GM23248 (cell line): Measurements from ENCODE around the gene OCLN. TPM values are rescaled to one million over a fixed set of nuclear protein-coding genes. Genes with fewer than 3 reads are reported as not detected.
A peak's percentile ranks its signal among the peaks of the same experiment; 100 is the strongest.

Experiments used
- DNase-seq: peaks from one replicate; pipeline ENCODE4 v3.0.0-alpha.2; 2015
- H2AFZ ChIP-seq: fragments of 200-600 bp; sonication (generic); 2 replicates; pipeline ENCODE4 v1.6.1; 2016; ENCODE audit warnings: antibody characterized with exemption
- H3F3A ChIP-seq: fragments of 200-600 bp; sonication (generic); 2 replicates; pipeline ENCODE4 v1.6.1; 2016; ENCODE audit warnings: mild to moderate bottlenecking, antibody characterized with exemption, mixed run types; ENCODE audit not compliant: insufficient read depth
- H3K27ac ChIP-seq: fragments of 200-600 bp; sonication (generic); 2 replicates; pipeline ENCODE4 v1.5.1; 2016; ENCODE audit warnings: mild to moderate bottlenecking
- H3K27me3 ChIP-seq: fragments of 200-600 bp; sonication (generic); replicated peaks from 2 replicates; pipeline ENCODE4 v1.6.1; 2016; ENCODE audit warnings: mild to moderate bottlenecking; ENCODE audit not compliant: insufficient read depth
- H3K36me3 ChIP-seq: fragments of 200-600 bp; sonication (generic); 2 replicates; pipeline ENCODE4 v1.6.1; 2016; ENCODE audit warnings: low read depth, mild to moderate bottlenecking
- H3K4me1 ChIP-seq: fragments of 200-600 bp; sonication (generic); 2 replicates; pipeline ENCODE4 v1.6.1; 2016; ENCODE audit warnings: mild to moderate bottlenecking; ENCODE audit not compliant: insufficient read depth
- H3K4me2 ChIP-seq: fragments of 200-600 bp; sonication (generic); one replicate; pipeline ENCODE4 v1.6.1; 2016; ENCODE audit warnings: mild to moderate bottlenecking; ENCODE audit not compliant: unreplicated experiment
- H3K4me3 ChIP-seq: fragments of 200-600 bp; sonication (generic); 2 replicates; pipeline ENCODE4 v1.5.1; 2016; ENCODE audit warnings: mild to moderate bottlenecking
- H3K79me2 ChIP-seq: fragments of 200-600 bp; sonication (generic); 2 replicates; pipeline ENCODE4 v1.6.1; 2016; ENCODE audit warnings: mild to moderate bottlenecking; ENCODE audit not compliant: insufficient read depth
- H3K9ac ChIP-seq: fragments of 200-600 bp; sonication (generic); 2 replicates; pipeline ENCODE4 v1.6.1; 2016; ENCODE audit warnings: mild to moderate bottlenecking
- H3K9me2 ChIP-seq: fragments of 200-600 bp; sonication (generic); 2 replicates; pipeline ENCODE4 v1.6.1; 2016; ENCODE audit warnings: mixed run types, mild to moderate bottlenecking, moderate library complexity; ENCODE audit not compliant: insufficient read depth
- H3K9me3 ChIP-seq: fragments of 200-600 bp; sonication (generic); one replicate; pipeline ENCODE4 v1.6.1; 2017; ENCODE audit warnings: low read depth
- H4K20me1 ChIP-seq: fragments of 200-600 bp; sonication (generic); 2 replicates; pipeline ENCODE4 v1.6.0; 2016; ENCODE audit not compliant: insufficient read depth
- EZH2 ChIP-seq: fragments of 200-600 bp; sonication (generic); IDR thresholded peaks from 2 replicates; pipeline ENCODE4 v1.6.1; 2018; ENCODE audit warnings: antibody characterized with exemption, mild to moderate bottlenecking; ENCODE audit not compliant: insufficient read depth, poor library complexity, severe bottlenecking
- EZH2phosphoT487 ChIP-seq: fragments of 200-600 bp; sonication (generic); IDR thresholded peaks from 2 replicates; pipeline ENCODE4 v1.6.1; 2018; ENCODE audit warnings: antibody characterized with exemption, moderate library complexity, mild to moderate bottlenecking, low read depth; ENCODE audit not compliant: insufficient read depth
- WGBS, 2 experiments: methylation state at CpG; one replicate each; pipeline ENCODE4 v1.1.6; 2015 to 2017; ENCODE audit warnings: low lambda C conversion rate in 2 of 2, low coverage in 1 of 2; ENCODE audit errors: missing lambda C conversion rate in 2 of 2; 5-methylcytosine and 5-hydroxymethylcytosine counted together
- in situ Hi-C: fragments of 300-500 bp; cut with MboI; formaldehyde crosslinking; loops from 2 replicates; pipeline ENCODE4 v1.15.0; 2020
- polyA plus RNA-seq: library from polyadenylated mRNA; unstranded; fragments of >200 nt; fragmentation: Nextera tagmentation; extraction: Ambion mirVana; gene quantifications from 2 replicates; pipeline ENCODE4 v1.2.1, GENCODE V29; 2016
- total RNA-seq: library from RNA; depleted of rRNA; stranded (reverse); fragments of >200 nt; shearing (Covaris generic); gene quantifications from 2 replicates; pipeline ENCODE4 v1.2.3, GENCODE V29; 2014

The OCLN gene
- total and polyA plus RNA-seq, 2 experiments from 2014 or later = 0.59 to 1.7 TPM

DNA sequence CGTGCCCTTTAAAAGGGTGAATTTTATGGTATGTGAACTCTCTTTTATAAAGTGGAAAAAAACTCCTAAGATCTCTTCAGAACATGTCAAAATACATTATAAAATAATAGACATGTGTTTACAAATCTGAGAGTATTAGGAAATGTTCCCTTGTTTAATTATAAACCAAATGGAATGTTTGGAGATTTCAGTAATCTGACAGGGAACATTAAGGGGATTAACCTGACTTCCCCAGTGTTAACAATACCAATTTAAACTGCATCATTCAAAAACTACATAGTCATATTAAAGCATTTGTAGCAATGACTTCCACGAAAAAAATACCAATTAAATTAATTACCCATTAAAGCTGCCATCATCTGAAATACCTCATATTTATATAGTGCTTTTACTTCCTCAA is 1.6 kb upstream of the OCLN start:
- Histone ChIP-seq H2AFZ (no peak overlapping the region), H3K9ac (no peak overlapping the region), H3F3A (peaks cover 8% of the 10 kb centered on the region; the same call in 1 of the 2 replicates), H3K4me3 (no peak overlapping the region), H3K27ac (no peak overlapping the region), H3K27me3 (peaks cover 24% of the 10 kb centered on the region), H3K9me3 (no peaks in the 10 kb centered on the region), H3K9me2 (no peaks in the 10 kb centered on the region), H3K4me2 (no peak overlapping the region), H4K20me1 (no peaks in the 10 kb centered on the region), H3K4me1 (no peaks in the 10 kb centered on the region), H3K79me2 (no peaks in the 10 kb centered on the region), H3K36me3 (no peaks in the 10 kb centered on the region)
- TF ChIP-seq EZH2phosphoT487 (no peak), EZH2 (no peak)
- WGBS, 2 experiments = 63 to 66% methylated on average over 2 of the region's 2 CpGs
- no peak for DNase-seq
- in situ Hi-C loops = no loop called here

DNA sequence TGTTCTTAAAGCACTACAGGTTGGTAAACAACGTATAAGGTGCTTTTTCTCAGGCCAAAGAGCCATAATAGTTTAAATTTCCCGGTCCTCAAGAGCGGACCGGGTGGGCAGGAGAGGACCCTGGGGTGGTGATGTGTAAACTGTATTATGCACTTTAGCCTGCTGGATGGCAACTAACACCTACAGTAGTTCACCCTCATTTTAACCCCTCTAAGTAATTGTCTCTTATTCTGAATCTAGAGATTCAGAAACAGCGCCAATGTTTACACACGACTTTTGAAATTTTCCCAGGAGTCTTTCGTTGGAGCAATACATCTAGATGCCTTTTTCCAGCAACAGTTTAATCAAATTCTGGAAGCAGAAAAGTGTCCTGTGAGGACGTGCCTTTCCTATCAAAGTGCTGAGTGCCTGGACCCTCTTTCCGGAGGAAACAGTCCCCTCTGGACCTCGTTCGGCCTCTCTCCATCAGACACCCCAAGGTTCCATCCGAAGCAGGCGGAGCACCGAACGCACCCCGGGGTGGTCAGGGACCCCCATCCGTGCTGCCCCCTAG is 676 bp upstream of the OCLN start:
- Histone ChIP-seq H2AFZ (peak overlapping the region; percentile 86), H3K9me3 (no peaks in the 10 kb centered on the region), H3K4me1 (no peaks in the 10 kb centered on the region), H3K27ac (no peak overlapping the region), H3K27me3 (peaks cover 24% of the 10 kb centered on the region), H4K20me1 (no peaks in the 10 kb centered on the region), H3K4me2 (peak overlapping the region; percentile 86), H3K9ac (no peak overlapping the region), H3F3A (peaks cover 8% of the 10 kb centered on the region; the same call in 1 of the 2 replicates), H3K79me2 (no peaks in the 10 kb centered on the region), H3K36me3 (no peaks in the 10 kb centered on the region), H3K4me3 (peak overlapping the region; percentile 73), H3K9me2 (no peaks in the 10 kb centered on the region)
- in situ Hi-C loops = no loop called here
- 15 to 16% methylated on average over 17 of the region's 17 CpGs for WGBS, 2 experiments
- DNase-seq = no peak
- TF ChIP-seq EZH2phosphoT487 (no peak), EZH2 (no peak)

DNA sequence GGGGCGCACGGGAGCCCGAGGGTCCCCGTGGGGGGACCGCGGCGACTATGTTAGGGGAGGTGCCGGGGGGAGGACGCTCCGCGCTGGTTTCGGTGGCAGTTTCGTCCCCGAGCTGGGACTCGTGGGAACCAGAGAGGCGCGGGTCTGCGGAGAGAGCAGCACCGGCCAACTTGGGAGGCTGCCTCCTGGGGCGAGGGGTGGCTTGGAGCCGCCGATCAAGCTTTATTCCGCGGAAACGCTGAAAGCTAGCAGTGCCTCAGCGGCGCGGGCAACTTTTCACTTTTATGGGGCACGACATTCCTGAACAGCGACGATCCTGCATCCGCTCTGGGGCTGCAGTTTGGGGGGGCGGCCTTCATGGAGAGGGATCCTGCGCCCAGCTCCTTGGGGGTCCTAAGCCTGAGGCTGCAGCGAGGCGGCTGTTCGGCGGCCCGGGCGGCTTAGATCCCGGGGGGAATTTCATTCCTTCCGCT is 369 bp downstream of the OCLN start:
- Histone ChIP-seq H3K4me2 (peak overlapping the region; percentile 86), H3F3A (peaks cover 8% of the 10 kb centered on the region; the same call in 1 of the 2 replicates), H3K9ac (no peak overlapping the region), H3K9me2 (no peaks in the 10 kb centered on the region), H3K4me1 (no peaks in the 10 kb centered on the region), H3K27ac (no peak overlapping the region), H3K4me3 (peak overlapping the region; percentile 73), H3K9me3 (no peaks in the 10 kb centered on the region), H2AFZ (peak overlapping the region; percentile 86), H4K20me1 (no peaks in the 10 kb centered on the region), H3K36me3 (no peaks in the 10 kb centered on the region), H3K79me2 (no peaks in the 10 kb centered on the region), H3K27me3 (peaks cover 24% of the 10 kb centered on the region)
- TF ChIP-seq EZH2phosphoT487 (no peak), EZH2 (no peak)
- DNase-seq = peak; percentile 45
- in situ Hi-C loops = no loop called here
- WGBS, 2 experiments = 1% methylated on average over 27 to 39 of the region's 42 CpGs

DNA sequence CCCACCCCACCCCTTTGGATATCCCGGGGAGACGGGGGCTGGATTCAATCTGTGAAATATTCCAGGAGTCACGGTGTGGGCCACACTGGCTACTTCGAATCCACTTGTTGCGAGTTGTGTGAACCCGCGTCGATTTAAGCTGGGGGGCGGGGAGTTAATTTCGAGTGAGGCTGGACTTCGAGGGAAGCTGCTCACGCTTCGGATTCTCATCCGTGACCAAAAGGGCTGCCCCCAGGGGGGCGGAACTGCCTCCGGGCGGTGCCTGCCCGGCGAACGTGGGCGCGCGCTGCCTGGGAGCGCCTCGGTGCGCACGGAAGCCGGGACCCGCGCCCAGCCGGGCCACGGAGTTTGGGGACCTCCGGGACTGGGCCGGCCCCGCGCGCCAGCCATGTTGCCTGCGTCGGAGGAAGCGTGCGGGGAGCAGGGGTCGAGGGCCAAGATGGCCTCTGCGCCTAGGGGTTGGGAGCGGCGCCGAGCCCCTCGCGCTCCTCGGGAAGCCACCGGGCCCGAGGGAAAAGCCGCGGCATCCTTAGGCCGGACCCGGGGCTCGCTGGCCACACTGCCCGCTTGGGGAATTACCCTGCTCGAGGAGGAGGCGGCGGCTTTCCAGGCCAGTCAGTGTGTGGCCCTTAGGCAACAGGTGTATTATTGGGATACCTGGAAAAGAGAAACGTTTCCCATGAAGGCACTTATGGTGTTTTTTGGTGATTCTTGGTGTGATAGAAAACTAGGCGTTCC is 975 bp downstream of the OCLN start:
- Histone ChIP-seq H3K4me3 (peak overlapping the region; percentile 73), H3K36me3 (no peaks in the 10 kb centered on the region), H3K27ac (no peak overlapping the region), H3K9me3 (no peaks in the 10 kb centered on the region), H3K4me1 (no peaks in the 10 kb centered on the region), H3K9ac (no peak overlapping the region), H3K79me2 (no peaks in the 10 kb centered on the region), H2AFZ (peak overlapping the region; percentile 86), H3K27me3 (peaks cover 24% of the 10 kb centered on the region), H3K4me2 (peak overlapping the region; percentile 86), H3F3A (peaks cover 10% of the 10 kb centered on the region; the same call in 1 of the 2 replicates), H3K9me2 (no peaks in the 10 kb centered on the region), H4K20me1 (no peaks in the 10 kb centered on the region)
- peak; percentile 63 for DNase-seq
- no peak for TF ChIP-seq EZH2
- TF ChIP-seq EZH2phosphoT487 = no peak
- 4 to 6% methylated on average over 47 to 57 of the region's 62 CpGs for WGBS, 2 experiments
- in situ Hi-C loops = no loop called here
